ENCODE results near the gene ZNF766.

GRCh38 chr19:52229524-52229923 is 39.9 kb upstream of the ZNF766 start:
- TF ChIP-seq CTCF (IDR thresholded peaks at IDR 0.05) (no peak), POLR2A (IDR thresholded peaks at IDR 0.05) (no peak)

Measured in adrenal gland (tissue), 5 donors.